GM12892 (cell line): ENCODE data around the gene MAEA.

Experiments used
- POLR2A ChIP-seq: IDR thresholded peaks from 2 replicates; pipeline ENCODE4 v1.6.1; 2011; ENCODE audit warnings: low read depth, low read length, control low read depth
- POLR2AphosphoS5 ChIP-seq: IDR thresholded peaks from 2 replicates; pipeline ENCODE4 v1.6.1; 2011; ENCODE audit warnings: low read depth, low read length, control low read depth

GRCh38 chr4:1350169-1350520, 60.5 kb downstream of the MAEA start:
- TF ChIP-seq POLR2A: no peak
- TF ChIP-seq POLR2AphosphoS5: no peak
